HEK293T (cell line): ENCODE results near the gene IDH2.

Experiments used
- CTCF ChIA-PET: fragments of 350-600 bp; formaldehyde crosslinking; extraction: SDS; loops from one replicate; lab custom pipeline; 2021; ENCODE audit warnings: antibody characterized with exemption, inconsistent platforms; lab: Yijun Ruan, JAX
- POLR2A ChIA-PET: fragments of 350-600 bp; formaldehyde crosslinking; extraction: SDS; loops from one replicate; lab custom pipeline; 2020; ENCODE audit warnings: antibody characterized with exemption, inconsistent platforms; lab: Yijun Ruan, JAX
- DNase-seq: peaks from one replicate; pipeline ENCODE4 v3.0.0; 2012; ENCODE audit warnings: mixed read lengths; ENCODE audit errors: extremely low spot score
- ARNT ChIP-seq: fragments of 450-650 bp; IDR thresholded peaks from 2 replicates; pipeline ENCODE4 v1.6.1; 2017; ENCODE audit warnings: mild to moderate bottlenecking
- BHLHE40 ChIP-seq: fragments of 450-650 bp; IDR thresholded peaks from 2 replicates; pipeline ENCODE4 v1.6.1; 2016; ENCODE audit warnings: mild to moderate bottlenecking, moderate library complexity, borderline replicate concordance
- CTBP1 ChIP-seq: fragments of 450-650 bp; IDR thresholded peaks from 2 replicates; pipeline ENCODE4 v1.6.1; 2016; ENCODE audit warnings: borderline replicate concordance
- ELF4 ChIP-seq: fragments of 450-650 bp; IDR thresholded peaks from 2 replicates; pipeline ENCODE4 v1.6.1; 2017; ENCODE audit warnings: antibody characterized with exemption
- FOXA1 ChIP-seq: fragments of 450-650 bp; IDR thresholded peaks from 2 replicates; pipeline ENCODE4 v1.6.1; 2016; ENCODE audit warnings: mild to moderate bottlenecking
- FOXK2 ChIP-seq: fragments of 450-650 bp; IDR thresholded peaks from 2 replicates; pipeline ENCODE4 v1.6.1; 2016; ENCODE audit warnings: mild to moderate bottlenecking
- FOXM1 ChIP-seq: fragments of 450-650 bp; IDR thresholded peaks from 2 replicates; pipeline ENCODE4 v1.6.1; 2017; ENCODE audit warnings: mild to moderate bottlenecking, borderline replicate concordance
- HDGF ChIP-seq: fragments of 450-650 bp; IDR thresholded peaks from 2 replicates; pipeline ENCODE4 v1.6.1; 2017; ENCODE audit warnings: antibody characterized with exemption, borderline replicate concordance
- L3MBTL2 ChIP-seq: fragments of 450-650 bp; conservative IDR thresholded peaks from 2 replicates; pipeline ENCODE4 v1.6.1; 2016; ENCODE audit warnings: mild to moderate bottlenecking
- LEF1 ChIP-seq: fragments of 450-650 bp; IDR thresholded peaks from 2 replicates; pipeline ENCODE4 v1.6.1; 2017; ENCODE audit warnings: mild to moderate bottlenecking, borderline replicate concordance
- NFRKB ChIP-seq: fragments of 450-650 bp; IDR thresholded peaks from 2 replicates; pipeline ENCODE4 v1.6.1; 2016; ENCODE audit warnings: mild to moderate bottlenecking, moderate library complexity
- SP1 ChIP-seq: fragments of 450-650 bp; IDR thresholded peaks from 2 replicates; pipeline ENCODE4 v1.6.1; 2017
- SUZ12 ChIP-seq: fragments of 450-650 bp; IDR thresholded peaks from 2 replicates; pipeline ENCODE4 v1.6.1; 2016; ENCODE audit warnings: mild to moderate bottlenecking
- TARDBP ChIP-seq: fragments of 450-650 bp; IDR thresholded peaks from 2 replicates; pipeline ENCODE4 v1.6.1; 2016
- ZNF384 ChIP-seq: fragments of 450-650 bp; IDR thresholded peaks from 2 replicates; pipeline ENCODE4 v1.6.1; 2016
- TF ChIP-seq, protein P1 (sequence below): fragments of 450-650 bp; IDR thresholded peaks from 2 replicates; pipeline ENCODE4 v1.6.1; 2016

Gene IDH2

DNA sequence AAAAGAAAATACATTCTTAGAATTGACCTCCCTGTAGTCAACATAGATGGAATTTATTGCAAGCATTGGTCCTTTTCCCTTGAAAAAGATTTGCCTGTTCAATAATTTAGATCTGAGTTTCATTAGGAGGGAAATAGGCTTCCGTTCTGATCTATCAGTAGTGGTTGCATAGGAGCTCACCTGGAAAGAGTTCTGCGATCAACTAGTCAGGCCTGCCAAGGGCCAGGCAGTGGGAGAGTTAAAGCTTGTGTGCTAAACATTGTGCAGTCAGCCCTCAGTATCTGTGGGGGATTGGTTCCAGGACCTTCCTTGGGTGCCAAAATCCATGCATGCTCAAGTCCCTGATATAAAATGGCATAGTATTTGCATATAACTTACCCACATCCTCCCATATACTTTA is 29.6 kb upstream of the IDH2 start:
- POLR2A ChIA-PET = no interaction called here
- CTCF ChIA-PET = no interaction called here
- TF ChIP-seq SP1 (no peak), L3MBTL2 (no peak), LEF1 (no peak), FOXK2 (no peak), ARNT (no peak), ZNF384 (no peak)
- TF ChIP-seq, protein P1, sequence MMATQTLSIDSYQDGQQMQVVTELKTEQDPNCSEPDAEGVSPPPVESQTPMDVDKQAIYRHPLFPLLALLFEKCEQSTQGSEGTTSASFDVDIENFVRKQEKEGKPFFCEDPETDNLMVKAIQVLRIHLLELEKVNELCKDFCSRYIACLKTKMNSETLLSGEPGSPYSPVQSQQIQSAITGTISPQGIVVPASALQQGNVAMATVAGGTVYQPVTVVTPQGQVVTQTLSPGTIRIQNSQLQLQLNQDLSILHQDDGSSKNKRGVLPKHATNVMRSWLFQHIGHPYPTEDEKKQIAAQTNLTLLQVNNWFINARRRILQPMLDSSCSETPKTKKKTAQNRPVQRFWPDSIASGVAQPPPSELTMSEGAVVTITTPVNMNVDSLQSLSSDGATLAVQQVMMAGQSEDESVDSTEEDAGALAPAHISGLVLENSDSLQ = no peak
- no peak for DNase-seq

DNA sequence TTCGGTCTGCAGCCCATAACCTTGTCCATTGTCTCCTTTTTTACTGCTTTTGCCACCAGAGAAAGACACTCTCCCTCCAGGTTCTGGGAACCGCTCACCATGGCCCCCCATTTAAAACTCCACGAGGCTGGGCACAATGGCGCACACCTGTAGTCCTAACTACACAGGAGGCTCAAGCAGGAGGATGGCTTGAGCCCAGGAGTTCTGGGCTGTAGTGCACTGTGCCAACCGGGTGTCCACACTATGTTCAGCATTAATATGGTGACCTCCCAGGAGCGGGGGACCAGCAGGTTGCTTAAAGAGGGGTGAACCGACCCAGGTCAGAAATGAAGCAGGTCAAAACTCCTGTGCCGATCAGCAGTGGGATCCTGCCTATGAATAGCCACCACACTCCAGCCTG is 28.0 kb upstream of the IDH2 start:
- no peak for TF ChIP-seq ELF4
- no peak for TF ChIP-seq SP1
- no peak for TF ChIP-seq CTBP1
- TF ChIP-seq TARDBP = no peak
- no peak for TF ChIP-seq L3MBTL2
- TF ChIP-seq SUZ12 = no peak
- no peak for TF ChIP-seq ZNF384
- TF ChIP-seq LEF1 = no peak
- no peak for TF ChIP-seq ARNT
- TF ChIP-seq NFRKB = no peak
- TF ChIP-seq BHLHE40 = no peak
- POLR2A ChIA-PET = no interaction called here
- no peak for DNase-seq
- CTCF ChIA-PET = no interaction called here

DNA sequence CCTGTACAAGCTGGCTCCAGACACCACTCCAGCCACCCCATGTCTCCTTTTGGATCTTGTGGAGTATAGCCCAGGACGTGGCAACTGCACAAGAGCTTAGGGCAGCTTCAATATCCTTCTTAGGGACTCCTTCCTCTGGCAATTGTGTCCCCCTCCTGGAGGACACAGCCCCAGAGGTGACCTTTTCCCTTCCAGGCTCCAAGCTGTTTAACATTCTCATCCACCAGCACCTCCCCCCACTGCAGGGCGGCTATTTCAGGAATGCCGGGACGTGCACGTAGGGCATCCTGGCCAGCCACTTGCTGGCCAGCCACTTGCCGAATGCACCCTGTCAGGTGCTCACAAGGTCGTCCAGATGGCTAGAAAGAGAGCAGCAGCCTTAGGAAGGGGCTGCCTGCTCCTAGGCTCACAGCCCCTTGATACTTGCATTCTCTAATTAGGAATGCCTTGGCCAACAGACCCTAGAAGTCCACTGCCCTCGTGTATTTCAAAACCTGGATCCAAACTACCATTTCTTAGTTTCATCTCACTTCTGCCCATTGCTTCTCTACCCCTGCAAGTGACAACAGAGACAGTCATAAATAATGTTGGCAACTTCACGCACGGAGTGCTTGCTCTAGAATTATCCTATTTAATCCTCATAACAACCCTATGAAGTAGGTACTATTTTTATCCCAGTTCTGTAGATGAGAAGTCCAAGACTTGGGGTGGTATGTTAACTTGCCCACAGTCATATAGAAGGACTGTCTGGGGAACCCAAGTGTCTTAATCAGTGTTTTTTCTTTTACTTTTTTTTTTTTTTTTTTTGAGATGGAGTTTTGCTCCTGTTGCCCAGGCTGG is 24.5 kb upstream of the IDH2 start:
- no peak for TF ChIP-seq FOXK2
- TF ChIP-seq, protein P1 = no peak
- no peak for TF ChIP-seq L3MBTL2
- no peak for TF ChIP-seq FOXM1
- TF ChIP-seq HDGF = no peak
- TF ChIP-seq SUZ12 = no peak
- no peak for TF ChIP-seq TARDBP
- TF ChIP-seq LEF1 = no peak
- no peak for TF ChIP-seq CTBP1
- no peak for TF ChIP-seq ELF4
- TF ChIP-seq BHLHE40 = no peak
- no peak for TF ChIP-seq SP1
- TF ChIP-seq NFRKB = no peak
- CTCF ChIA-PET = no interaction called here
- no peak for DNase-seq
- POLR2A ChIA-PET = interaction anchor here (1.4 kb wide), 1 partner anchor 25 kb away, joined by 3 read pairs; the partner anchor contains the start of gene IDH2

DNA sequence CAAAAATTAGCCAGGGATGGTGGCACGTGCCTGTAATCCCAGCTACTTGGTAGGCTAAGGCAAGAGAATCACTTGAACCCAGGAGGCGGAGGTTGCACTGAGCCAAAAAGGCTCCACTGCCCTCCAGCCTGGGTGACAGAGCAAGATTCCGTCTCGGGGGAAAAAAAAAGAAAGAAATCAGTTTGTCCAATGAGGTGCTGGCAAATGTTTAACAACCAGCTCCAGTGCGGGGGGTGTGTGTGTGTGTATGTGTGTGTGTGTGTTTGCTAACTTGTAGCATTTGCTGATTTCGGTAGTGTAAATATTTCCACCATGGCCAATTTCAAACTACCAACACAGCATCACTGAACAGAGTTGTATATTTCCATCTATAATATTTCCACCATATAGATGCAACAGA is 23.8 kb upstream of the IDH2 start:
- TF ChIP-seq SP1 (no peak), CTBP1 (no peak), ELF4 (no peak), HDGF (no peak), ARNT (no peak), BHLHE40 (no peak), FOXA1 (no peak), FOXK2 (no peak), LEF1 (no peak), FOXM1 (no peak), SUZ12 (no peak)
- POLR2A ChIA-PET = interaction anchor here (1.4 kb wide), 1 partner anchor 24 kb away, joined by 3 read pairs; the partner anchor contains the start of gene IDH2
- DNase-seq = no peak
- CTCF ChIA-PET = no interaction called here

DNA sequence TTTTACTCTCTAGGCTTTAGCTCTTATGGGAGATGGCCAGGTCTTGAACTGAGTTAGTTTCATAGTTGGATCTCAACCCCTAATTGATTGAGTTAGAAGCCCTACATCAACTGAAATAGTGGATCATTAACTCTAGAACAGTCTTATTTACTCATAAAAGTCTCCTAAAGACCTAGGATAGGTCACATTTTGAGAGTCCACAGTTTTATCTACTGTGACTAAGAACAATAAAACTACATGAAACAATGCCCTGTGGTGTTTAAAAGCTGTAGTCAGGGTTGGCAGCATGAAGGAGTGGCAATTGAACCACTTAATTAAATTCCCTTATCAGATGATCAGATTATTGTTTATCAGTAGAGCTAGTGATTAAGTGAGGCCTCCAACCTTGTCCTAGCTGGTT is 22.2 kb upstream of the IDH2 start:
- ChIA-PET CTCF (no interaction called here), POLR2A (no interaction called here)
- DNase-seq = no peak
- TF ChIP-seq BHLHE40 = no peak
- no peak for TF ChIP-seq ARNT
- TF ChIP-seq FOXK2 = no peak
- TF ChIP-seq HDGF = no peak
- no peak for TF ChIP-seq FOXM1
- TF ChIP-seq NFRKB = no peak
- TF ChIP-seq SUZ12 = no peak

DNA sequence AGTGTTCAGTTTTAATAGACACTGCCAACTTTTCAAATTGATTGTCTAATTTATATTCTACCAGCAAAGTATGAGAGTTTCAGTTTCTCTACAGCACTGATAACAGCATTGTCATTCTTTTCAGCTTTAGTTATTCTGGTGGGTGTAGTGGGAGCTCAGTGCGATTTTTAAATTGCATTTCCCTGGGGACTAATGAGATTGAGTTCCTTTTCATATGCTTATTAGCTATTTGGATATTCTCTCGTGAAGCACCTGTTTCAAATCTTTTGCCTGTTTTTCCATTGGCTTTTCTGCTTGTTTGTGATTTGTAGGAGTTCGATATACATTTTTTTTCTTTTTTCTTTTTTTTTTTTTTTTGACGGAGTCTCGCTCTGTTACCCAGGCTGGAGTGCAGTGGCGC is 18.8 kb upstream of the IDH2 start:
- CTCF ChIA-PET = no interaction called here
- POLR2A ChIA-PET = interaction anchor here (2.0 kb wide), 1 partner anchor 19 kb away, joined by 6 read pairs; the partner anchor contains the start of gene IDH2
- no peak for DNase-seq
- TF ChIP-seq, protein P1 = no peak
- no peak for TF ChIP-seq BHLHE40
- no peak for TF ChIP-seq ELF4
- TF ChIP-seq ARNT = no peak
- no peak for TF ChIP-seq LEF1
- TF ChIP-seq FOXK2 = no peak
